GM12878 (cell line): ENCODE results near the gene ETHE1. TPM values are rescaled to one million over a fixed set of nuclear protein-coding genes. Genes with fewer than 3 reads are reported as not detected.

Source experiments
- ATAC-seq: fragments of 200-7000 bp; cut with Tn5 transposase; 3 replicates; pipeline ENCODE4 v1.9.1; 2020; ENCODE audit warnings: mild to moderate bottlenecking, moderate library complexity
- BruUV-seq: library from RNA; stranded (reverse); fragments of 400-500 nt; replicated peaks from 2 replicates; lab custom pipeline; 2021; lab: Mats Ljungman, UMichigan
- CTCF ChIA-PET: fragments of 300-600 bp; sonication (Branson Sonifier 250); formaldehyde crosslinking; extraction: SDS; loops from one replicate; lab custom pipeline; 2021; ENCODE audit warnings: inconsistent platforms; lab: Yijun Ruan, JAX
- POLR2A ChIA-PET: fragments of 350-600 bp; formaldehyde crosslinking; extraction: SDS; loops from one replicate; lab custom pipeline; 2021; ENCODE audit warnings: inconsistent platforms; lab: Charles Lee
- RAD21 ChIA-PET: fragments of 300-600 bp; sonication (Branson Sonifier 250); formaldehyde crosslinking; loops from one replicate; lab custom pipeline; 2023; ENCODE audit warnings: antibody characterized with exemption; ENCODE audit not compliant: unreplicated experiment; lab: Charles Lee
- SMC1A ChIA-PET: fragments of 300-600 bp; sonication (Branson Sonifier 250); formaldehyde crosslinking; loops from one replicate; lab custom pipeline; 2023; ENCODE audit not compliant: unreplicated experiment, uncharacterized antibody; lab: Charles Lee
- DNase-seq: peaks from one replicate; pipeline ENCODE4 v3.0.0-alpha.2; 2011; ENCODE audit warnings: low read depth, low spot score
- FAIRE-seq: peaks from 3 replicates; lab custom pipeline; 2011; peaks lifted over from hg19 to GRCh38; lab: Jason Lieb, UNC
- H2AFZ ChIP-seq: 2 replicates; pipeline ENCODE4 v1.6.0; 2011; ENCODE audit warnings: low read depth, low read length, control low read depth; ENCODE audit not compliant: control insufficient read depth
- H3K27ac ChIP-seq: 2 replicates; pipeline ENCODE4 v1.5.1; 2011; ENCODE audit warnings: control low read depth; ENCODE audit not compliant: control insufficient read depth, insufficient read depth
- H3K27me3 ChIP-seq, 2 experiments: replicated peaks in 1 of 2; 2 replicates each; pipeline versions ENCODE4 v1.6.0 to v1.6.1; 2011; ENCODE audit warnings: low read length in 1 of 2; ENCODE audit not compliant: control insufficient read depth in 2 of 2, insufficient read depth in 2 of 2
- H3K36me3 ChIP-seq, 2 experiments: 2 replicates each; pipeline ENCODE4 v1.5.1; 2011; ENCODE audit warnings: low read length in 1 of 2; ENCODE audit not compliant: control insufficient read depth in 2 of 2, insufficient read depth in 2 of 2
- H3K4me1 ChIP-seq: 2 replicates; pipeline ENCODE4 v1.6.1; 2011; ENCODE audit warnings: mild to moderate bottlenecking, low read length, moderate library complexity, mixed read lengths; ENCODE audit not compliant: control insufficient read depth, insufficient read depth
- H3K4me2 ChIP-seq: 2 replicates; pipeline ENCODE4 v1.6.0; 2011; ENCODE audit warnings: control low read depth; ENCODE audit not compliant: control insufficient read depth, insufficient read depth
- H3K4me3 ChIP-seq: fragments of 200-600 bp; sonication (generic); 2 replicates; pipeline ENCODE4 v1.5.1; 2016
- H3K79me2 ChIP-seq: 2 replicates; pipeline ENCODE4 v1.6.0; 2011; ENCODE audit warnings: low read length; ENCODE audit not compliant: control insufficient read depth, insufficient read depth
- H3K9ac ChIP-seq: 2 replicates; pipeline ENCODE4 v1.8.0; 2011; ENCODE audit warnings: low read length, control low read depth, mixed read lengths; ENCODE audit not compliant: control insufficient read depth, insufficient read depth
- H3K9me3 ChIP-seq: replicated peaks from 3 replicates; pipeline ENCODE4 v1.5.1; 2011; ENCODE audit warnings: mild to moderate bottlenecking, low read length; ENCODE audit not compliant: control insufficient read depth, insufficient read depth
- H4K20me1 ChIP-seq: 2 replicates; pipeline ENCODE4 v1.6.0; 2011; ENCODE audit not compliant: control insufficient read depth, insufficient read depth
- DPF2 ChIP-seq: fragments of 450-650 bp; IDR thresholded peaks from 2 replicates; pipeline ENCODE4 v1.6.1; 2017; ENCODE audit warnings: mild to moderate bottlenecking
- GABPA ChIP-seq: IDR thresholded peaks from 2 replicates; pipeline ENCODE4 v1.6.1; 2014; ENCODE audit warnings: antibody characterized with exemption, low read depth, mild to moderate bottlenecking, inconsistent platforms
- HDAC2 ChIP-seq: fragments of 200-600 bp; sonication (generic); IDR thresholded peaks from 2 replicates; pipeline ENCODE4 v1.6.1; 2017
- NFIC ChIP-seq: IDR thresholded peaks from 2 replicates; pipeline ENCODE4 v1.6.1; 2012; ENCODE audit warnings: low read depth, mild to moderate bottlenecking, inconsistent platforms, low read length, moderate library complexity
- POLR2AphosphoS2 ChIP-seq: IDR thresholded peaks from 2 replicates; pipeline ENCODE4 v1.6.1; 2011; ENCODE audit warnings: low read depth, mild to moderate bottlenecking, low read length, improper control_type of control experiment, moderate library complexity
- SIX5 ChIP-seq: IDR thresholded peaks from 2 replicates; pipeline ENCODE4 v1.6.1; 2011; ENCODE audit warnings: mild to moderate bottlenecking, low read depth, low read length, moderate library complexity; ENCODE audit not compliant: severe bottlenecking
- WGBS: methylation state at CpG from one replicate; pipeline ENCODE4 v1.1.6; 2016; ENCODE audit warnings: low lambda C conversion rate; ENCODE audit not compliant: insufficient replicate concordance, insufficient coverage; ENCODE audit errors: missing lambda C conversion rate; 5-methylcytosine and 5-hydroxymethylcytosine counted together
- in situ Hi-C: fragments of 300-500 bp; cut with MboI; formaldehyde crosslinking; loops from 9 replicates; pipeline ENCODE4 v1.14.3; 2018; ENCODE audit warnings: mixed read lengths
- intact Hi-C: fragments of 100-400 bp; cut with micrococcal nuclease; formaldehyde crosslinking; loops from one replicate; pipeline ENCODE4 v1.14.2; 2022; ENCODE audit not compliant: unreplicated experiment
- polyA plus RNA-seq, 11 experiments: library from polyadenylated mRNA; depleted of rRNA in 4 of 11; unstranded in 6 of 11; stranded (reverse) in 5 of 11; fragments of >200 nt; fragmentation: Nextera tagmentation in 4 of 11; fragmentation: Illumina TruSeq in 1 of 11; extraction: Ambion mirVana in 4 of 11; extraction: Trizol in 1 of 11; gene quantifications; 1 replicate in 1 of 11; 2 replicates in 10 of 11; pipeline versions ENCODE4 v1.2.1 to v1.2.3, GENCODE V29; 2011 to 2016; ENCODE audit warnings: inconsistent platforms in 2 of 11, missing spikeins in 2 of 11, low read depth in 1 of 11
- total RNA-seq, 4 experiments: library from RNA; depleted of rRNA in 3 of 4; stranded (reverse); fragments of >200 nt in 3 of 4; fragmentation: Illumina TruSeq in 1 of 4; extraction: Trizol in 1 of 4; gene quantifications; 2 replicates each; pipeline versions ENCODE4 v1.2.1 to v1.2.3, GENCODE V29; 2013 to 2021
- TF ChIP-seq, protein P1 (sequence below): fragments of 450-650 bp; IDR thresholded peaks from 2 replicates; pipeline ENCODE4 v1.6.1; 2016; ENCODE audit warnings: mild to moderate bottlenecking
- TF ChIP-seq, protein P2 (sequence below): fragments of 450-650 bp; IDR thresholded peaks from 2 replicates; pipeline ENCODE4 v1.6.1; 2014; ENCODE audit warnings: mild to moderate bottlenecking

Gene ETHE1
- total and polyA plus RNA-seq, 10 of the 15 experiments (the other 5 are each of a cell fraction or from before 2014, with no cell fraction given) = 22.1 to 155 (median 52.7) TPM

DNA sequence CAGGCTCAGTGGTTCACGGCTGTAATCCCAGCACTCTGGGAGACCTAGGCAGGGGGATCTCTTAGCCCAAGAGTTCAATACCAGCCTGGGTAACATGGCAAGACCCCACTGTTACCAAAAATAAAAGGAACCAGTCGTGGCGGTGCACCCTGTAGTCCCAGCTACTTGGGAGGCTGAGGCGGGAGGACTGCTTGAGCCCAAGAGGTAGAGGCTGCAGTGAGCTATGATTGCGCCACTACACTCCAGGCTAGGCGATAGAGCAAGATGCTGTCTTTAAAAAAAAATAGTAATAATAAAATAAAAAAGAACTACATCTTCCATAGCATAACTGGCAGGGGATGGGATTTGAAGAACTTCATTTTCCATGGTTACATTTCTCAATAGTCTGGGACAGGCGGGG is 64.6 kb downstream of the ETHE1 start:
- 74% methylated on average over 7 of the region's 7 CpGs for WGBS
- no peaks in the 10 kb centered on the region for H3K27me3 ChIP-seq
- H2AFZ ChIP-seq = no peak overlapping the region
- DNase-seq = no peak
- no peaks in the 10 kb centered on the region for H3K79me2 ChIP-seq
- no peak for FAIRE-seq
- no peaks in the 10 kb centered on the region for H3K36me3 ChIP-seq
- no peaks in the 10 kb centered on the region for H4K20me1 ChIP-seq
- no peaks in the 10 kb centered on the region for H3K9me3 ChIP-seq
- ChIA-PET CTCF (interaction anchor here (2.1 to 2.4 kb wide), 3 partner anchors 15 to 57 kb away, joined by 7 to 11 read pairs (median 9); no protein-coding TSS in a partner anchor), SMC1A (interaction anchor here (1.4 to 2.4 kb wide), 2 partner anchors 15 to 57 kb away, joined by 3 to 10 read pairs; no protein-coding TSS in a partner anchor), POLR2A (no interaction called here), RAD21 (interaction anchor here (1.4 kb wide), 1 partner anchor 206 kb away, joined by 4 read pairs; no protein-coding TSS in a partner anchor)
- no TSS peak for BruUV-seq
- H3K4me2 ChIP-seq = no peak overlapping the region
- no peak overlapping the region for H3K27ac ChIP-seq
- ATAC-seq = no peak
- H3K4me3 ChIP-seq = no peak overlapping the region
- in situ Hi-C loops (no loop called here), intact Hi-C loops (loop anchor here (5.0 kb wide), 1 partner anchor 40 kb away; the partner anchor contains the start of gene PHLDB3)
- TF ChIP-seq POLR2AphosphoS2 = no peak
- TF ChIP-seq, protein P1, sequence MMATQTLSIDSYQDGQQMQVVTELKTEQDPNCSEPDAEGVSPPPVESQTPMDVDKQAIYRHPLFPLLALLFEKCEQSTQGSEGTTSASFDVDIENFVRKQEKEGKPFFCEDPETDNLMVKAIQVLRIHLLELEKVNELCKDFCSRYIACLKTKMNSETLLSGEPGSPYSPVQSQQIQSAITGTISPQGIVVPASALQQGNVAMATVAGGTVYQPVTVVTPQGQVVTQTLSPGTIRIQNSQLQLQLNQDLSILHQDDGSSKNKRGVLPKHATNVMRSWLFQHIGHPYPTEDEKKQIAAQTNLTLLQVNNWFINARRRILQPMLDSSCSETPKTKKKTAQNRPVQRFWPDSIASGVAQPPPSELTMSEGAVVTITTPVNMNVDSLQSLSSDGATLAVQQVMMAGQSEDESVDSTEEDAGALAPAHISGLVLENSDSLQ = no peak
- TF ChIP-seq DPF2 = no peak
- TF ChIP-seq HDAC2 = no peak
- TF ChIP-seq SIX5 = no peak
- TF ChIP-seq, protein P2, sequence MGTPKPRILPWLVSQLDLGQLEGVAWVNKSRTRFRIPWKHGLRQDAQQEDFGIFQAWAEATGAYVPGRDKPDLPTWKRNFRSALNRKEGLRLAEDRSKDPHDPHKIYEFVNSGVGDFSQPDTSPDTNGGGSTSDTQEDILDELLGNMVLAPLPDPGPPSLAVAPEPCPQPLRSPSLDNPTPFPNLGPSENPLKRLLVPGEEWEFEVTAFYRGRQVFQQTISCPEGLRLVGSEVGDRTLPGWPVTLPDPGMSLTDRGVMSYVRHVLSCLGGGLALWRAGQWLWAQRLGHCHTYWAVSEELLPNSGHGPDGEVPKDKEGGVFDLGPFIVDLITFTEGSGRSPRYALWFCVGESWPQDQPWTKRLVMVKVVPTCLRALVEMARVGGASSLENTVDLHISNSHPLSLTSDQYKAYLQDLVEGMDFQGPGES = no peak
- no peak for TF ChIP-seq NFIC
- TF ChIP-seq GABPA = no peak
- peaks cover 8% of the 10 kb centered on the region; the same call in 1 of the 2 replicates for H3K4me1 ChIP-seq
- no peak overlapping the region for H3K9ac ChIP-seq
